SKM-1 (cell line): ENCODE data around the gene HRK.
"Not testable (repeated sequence)": the region's sequence is repeated elsewhere in the genome, so short reads cannot be mapped to it uniquely, and the experiment has no call there.

Source experiments
- DNase-seq: peaks from one replicate; lab custom pipeline; 2025; ENCODE audit not compliant: unreplicated experiment; lab: John Stamatoyannopoulos, UW

HRK gene

GRCh38 chr12:116821291-116821690 lies 60.0 kb downstream of the HRK start:
- DNase-seq = no peak

GRCh38 chr12:116820064-116820656 lies 61.1 kb downstream of the HRK start:
- no peak for DNase-seq

GRCh38 chr12:116818948-116819832 lies 62.1 kb downstream of the HRK start:
- peak; percentile 10 for DNase-seq

- DNase-seq = no peak
These were observed 62.8 kb downstream of the HRK start for GRCh38 chr12:116818341-116818856.

- not testable (repeated sequence) for DNase-seq
These were observed 66.5 kb downstream of the HRK start for GRCh38 chr12:116814766-116815165.

GRCh38 chr12:116813271-116814041 lies 67.8 kb downstream of the HRK start:
- no peak for DNase-seq

GRCh38 chr12:116812238-116812637 lies 69.0 kb downstream of the HRK start:
- DNase-seq = no peak

GRCh38 chr12:116808113-116809105 lies 72.8 kb downstream of the HRK start:
- no peak for DNase-seq

GRCh38 chr12:116807546-116807945 lies 73.7 kb downstream of the HRK start:
- no peak for DNase-seq

- no peak for DNase-seq
These were observed 74.3 kb downstream of the HRK start for GRCh38 chr12:116806845-116807440.
